Esophagus squamous epithelium (tissue), 5 donors: Measurements from ENCODE around the gene OR1K1. TPM values are rescaled to one million over a fixed set of nuclear protein-coding genes. Genes with fewer than 3 reads are reported as not detected.

ENCODE experiments used
- DNase-seq: peaks from one replicate; lab custom pipeline; 2025; lab: John Stamatoyannopoulos, UW
- H3K27ac ChIP-seq, 4 donors: fragments of 200-600 bp; sonication (generic); one replicate each; pipeline ENCODE4 v1.5.1; 2016 to 2019; ENCODE audit warnings: mild to moderate bottlenecking in 1 of 4
- H3K27me3 ChIP-seq, 4 donors: fragments of 200-600 bp; sonication (generic); 1 replicate in 3 of 4; 2 replicates in 1 of 4; pipeline versions ENCODE4 v1.5.1 to v1.6.0; 2017 to 2021; ENCODE audit warnings: antibody characterized with exemption in 1 of 4
- H3K36me3 ChIP-seq, 3 donors: fragments of 200-600 bp; sonication (generic); one replicate each; pipeline ENCODE4 v1.5.1; 2016 to 2019
- H3K4me1 ChIP-seq, 3 donors: fragments of 200-600 bp; sonication (generic); one replicate each; pipeline ENCODE4 v1.5.1; 2017 to 2019
- H3K4me3 ChIP-seq, 4 donors: fragments of 200-600 bp; sonication (generic); 1 replicate in 3 of 4; 2 replicates in 1 of 4; pipeline ENCODE4 v1.5.1; 2016 to 2019; ENCODE audit warnings: mild to moderate bottlenecking in 2 of 4, moderate library complexity in 1 of 4
- H3K9me3 ChIP-seq, 3 donors: fragments of 200-600 bp; sonication (generic); one replicate each; pipeline ENCODE4 v1.5.1; 2016 to 2019
- POLR2A ChIP-seq, 4 donors: fragments of 450-650 bp; IDR thresholded peaks; one replicate each; pipeline ENCODE4 v1.6.1; 2017; ENCODE audit warnings: antibody characterized with exemption in 4 of 4, mild to moderate bottlenecking in 4 of 4, moderate library complexity in 3 of 4
- WGBS, 2 donors: methylation state at CpG; one replicate each; pipeline ENCODE4 v1.1.5; 2018; 5-methylcytosine and 5-hydroxymethylcytosine counted together
- intact Hi-C: fragments of 100-400 bp; cut with DNase I; formaldehyde crosslinking; loops from one replicate; pipeline ENCODE4 v1.15.0; 2022
- total RNA-seq, 4 donors: library from RNA; depleted of rRNA; stranded (reverse); fragments of >200 nt; gene quantifications; one replicate each; pipeline ENCODE4 v1.1.0, GENCODE V29; 2016
- TF ChIP-seq, protein P1 (sequence below), 6 experiments: fragments of 450-650 bp in 4 of 6; fragments of 200-600 bp in 2 of 6; sonication (generic) in 2 of 6; IDR thresholded peaks; one replicate each; pipeline ENCODE4 v1.5.1; 2016 to 2019; ENCODE audit warnings: antibody characterized with exemption in 6 of 6, mild to moderate bottlenecking in 4 of 6, moderate library complexity in 4 of 6
- donor health status: DM: yes; HTN: yes; CAD: no.

OR1K1 gene
- total RNA-seq, 4 donors from 2014 or later = not detected

DNA sequence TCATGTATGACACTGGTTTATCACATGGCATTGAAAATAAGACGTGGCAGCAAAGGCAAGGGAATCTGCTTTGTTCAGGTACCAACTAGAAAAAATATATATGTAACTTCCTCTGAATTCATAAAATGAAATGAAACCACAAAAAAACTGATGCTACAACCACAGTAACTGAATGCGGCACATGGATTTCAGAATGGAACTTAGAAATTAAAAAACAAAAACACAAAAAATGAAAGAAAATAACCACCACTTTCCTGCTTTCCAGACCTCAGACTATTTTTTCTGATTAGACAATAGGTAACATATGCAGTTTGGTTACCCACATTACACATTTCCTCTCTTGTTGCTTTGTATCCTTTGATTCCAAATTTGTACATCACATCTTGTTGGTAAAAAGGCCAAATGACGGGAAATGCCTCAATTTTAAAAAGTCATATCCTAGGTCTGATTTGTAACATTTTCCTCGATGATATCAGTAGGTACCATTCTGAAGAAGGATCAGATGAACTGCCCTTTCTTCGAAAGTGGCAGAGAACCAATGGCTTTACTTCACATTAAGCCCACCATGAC, 46.5 kb downstream of the OR1K1 start:
- no peak for DNase-seq
- Histone ChIP-seq H3K9me3 (no peaks in the 10 kb centered on the region), H3K36me3 (peaks cover 6 to 65% (median 9%) of the 10 kb centered on the region in 3 donors), H3K27me3 (no peaks in the 10 kb centered on the region), H3K4me1 (no peaks in the 10 kb centered on the region), H3K4me3 (no peak overlapping the region), H3K27ac (no peak overlapping the region)
- TF ChIP-seq, protein P1, sequence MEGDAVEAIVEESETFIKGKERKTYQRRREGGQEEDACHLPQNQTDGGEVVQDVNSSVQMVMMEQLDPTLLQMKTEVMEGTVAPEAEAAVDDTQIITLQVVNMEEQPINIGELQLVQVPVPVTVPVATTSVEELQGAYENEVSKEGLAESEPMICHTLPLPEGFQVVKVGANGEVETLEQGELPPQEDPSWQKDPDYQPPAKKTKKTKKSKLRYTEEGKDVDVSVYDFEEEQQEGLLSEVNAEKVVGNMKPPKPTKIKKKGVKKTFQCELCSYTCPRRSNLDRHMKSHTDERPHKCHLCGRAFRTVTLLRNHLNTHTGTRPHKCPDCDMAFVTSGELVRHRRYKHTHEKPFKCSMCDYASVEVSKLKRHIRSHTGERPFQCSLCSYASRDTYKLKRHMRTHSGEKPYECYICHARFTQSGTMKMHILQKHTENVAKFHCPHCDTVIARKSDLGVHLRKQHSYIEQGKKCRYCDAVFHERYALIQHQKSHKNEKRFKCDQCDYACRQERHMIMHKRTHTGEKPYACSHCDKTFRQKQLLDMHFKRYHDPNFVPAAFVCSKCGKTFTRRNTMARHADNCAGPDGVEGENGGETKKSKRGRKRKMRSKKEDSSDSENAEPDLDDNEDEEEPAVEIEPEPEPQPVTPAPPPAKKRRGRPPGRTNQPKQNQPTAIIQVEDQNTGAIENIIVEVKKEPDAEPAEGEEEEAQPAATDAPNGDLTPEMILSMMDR (IDR thresholded peaks at IDR 0.05) = no peak
- TF ChIP-seq POLR2A (IDR thresholded peaks at IDR 0.05) = no peak
- intact Hi-C loops = no loop called here
- 89 to 91% methylated on average over 5 of the region's 5 CpGs for WGBS, 2 donors

DNA sequence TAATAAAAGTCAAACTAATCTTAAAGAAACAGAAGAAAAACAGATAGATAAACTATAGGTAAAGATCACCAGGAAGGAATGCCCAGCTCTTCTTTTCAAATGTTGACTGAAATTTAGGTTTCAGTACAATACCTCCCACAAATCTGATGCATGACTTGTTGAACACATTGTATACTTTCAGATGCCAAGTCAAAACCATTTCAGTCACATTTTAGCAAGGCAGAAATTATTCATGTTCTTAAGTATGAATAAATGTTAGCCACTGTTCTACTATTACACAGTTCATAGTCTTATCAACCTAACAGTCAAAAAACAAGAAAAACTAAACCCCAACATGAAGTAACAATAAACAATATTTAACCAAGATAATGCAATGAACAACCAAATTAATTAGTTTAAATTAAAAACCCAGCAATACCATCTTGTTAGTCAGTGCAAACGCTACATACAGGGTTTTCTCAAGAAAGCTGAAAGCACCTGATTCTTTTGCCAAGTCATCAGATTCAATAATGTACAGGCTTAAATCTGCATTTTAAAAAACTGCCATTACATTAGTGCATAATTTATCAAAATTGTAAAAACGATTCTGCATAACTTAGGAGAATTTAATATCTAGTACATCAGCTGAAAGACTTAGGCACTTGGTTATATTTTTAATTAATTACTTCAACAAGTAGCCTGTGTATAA, 48.5 kb downstream of the OR1K1 start:
- peaks cover 7 to 82% (median 10%) of the 10 kb centered on the region in 3 donors for H3K36me3 ChIP-seq
- H3K27ac ChIP-seq = no peak overlapping the region
- TF ChIP-seq POLR2A (IDR thresholded peaks at IDR 0.05) = no peak
- TF ChIP-seq, protein P1 (IDR thresholded peaks at IDR 0.05) = no peak
- intact Hi-C loops = no loop called here
- DNase-seq = no peak
- no peaks in the 10 kb centered on the region for H3K9me3 ChIP-seq
- 74 to 78% methylated on average over 2 of the region's 2 CpGs for WGBS, 2 donors
- no peaks in the 10 kb centered on the region for H3K27me3 ChIP-seq
- H3K4me3 ChIP-seq = no peak overlapping the region
- H3K4me1 ChIP-seq = no peaks in the 10 kb centered on the region

Other genes starting within 250 kb of the OR1K1 start
- gene OR1N2, start 247.0 kb upstream of the OR1K1 start, total RNA-seq = under 1 TPM in 1 of 4 donors, not detected in 3; 0.38 TPM
- gene OR1L8, start 216.7 kb upstream of the OR1K1 start, total RNA-seq = under 1 TPM in 1 of 4 donors, not detected in 3; 0.38 TPM
- gene OR1Q1, start 185.4 kb upstream of the OR1K1 start, total RNA-seq = not detected
- gene OR1B1, start 142.5 kb upstream of the OR1K1 start, total RNA-seq = not detected
- gene OR1L1, start 138.4 kb upstream of the OR1K1 start, total RNA-seq = not detected
- gene OR1L3, start 125.0 kb upstream of the OR1K1 start, total RNA-seq = not detected
- not detected for gene OR1L4, start 76.1 kb upstream of the OR1K1 start, total RNA-seq
- gene OR1L6, start 57.8 kb upstream of the OR1K1 start, total RNA-seq = not detected
- gene OR5C1, start 11.2 kb upstream of the OR1K1 start, total RNA-seq = not detected
- 10 to 100 TPM in 3 of 4 donors, 1 to 10 TPM in 1; 9.7 to 17.0 (median 14.3) TPM for gene PDCL, start 28.5 kb downstream of the OR1K1 start, total RNA-seq
- gene RC3H2, start 105.2 kb downstream of the OR1K1 start, total RNA-seq = 10 to 100 TPM; 24.6 to 46.3 (median 30.2) TPM
- 10 to 100 TPM in 1 of 4 donors, 1 to 10 TPM in 3; 4.0 to 11.3 (median 7.1) TPM for gene ZBTB6, start 113.2 kb downstream of the OR1K1 start, total RNA-seq
- 1 to 10 TPM; 1.7 to 6.5 (median 2.9) TPM for gene ZBTB26, start 131.4 kb downstream of the OR1K1 start, total RNA-seq
- gene RABGAP1, start 140.9 kb downstream of the OR1K1 start, total RNA-seq = 10 to 100 TPM; 28.4 to 57.4 (median 33.6) TPM
- gene GPR21, start 233.5 kb downstream of the OR1K1 start, total RNA-seq = 1 to 10 TPM in 1 of 4 donors, under 1 TPM in 1, not detected in 2; 0.68 to 1.9 TPM